A673 (cell line): ENCODE measurements around the gene SPECC1L. TPM values are rescaled to one million over a fixed set of nuclear protein-coding genes. Genes with fewer than 3 reads are reported as not detected.
A peak's percentile ranks its signal among the peaks of the same experiment; 100 is the strongest.

Source experiments
- BruUV-seq: library from RNA; stranded (reverse); fragments of 400-500 nt; replicated peaks from 2 replicates; lab custom pipeline; 2021; lab: Mats Ljungman, UMichigan
- CTCF ChIA-PET: fragments of 300-600 bp; sonication (Branson Sonifier 250); formaldehyde crosslinking; loops from one replicate; lab custom pipeline; 2022; ENCODE audit warnings: antibody characterized with exemption; lab: Charles Lee
- POLR2A ChIA-PET: fragments of 300-600 bp; sonication (Branson Sonifier 250); formaldehyde crosslinking; loops from one replicate; lab custom pipeline; 2022; ENCODE audit warnings: antibody characterized with exemption; ENCODE audit not compliant: low non-redundant PET; lab: Charles Lee
- DNase-seq: peaks from one replicate; pipeline ENCODE4 v3.0.0-alpha.2; 2015; ENCODE audit warnings: low spot score
- H3K27ac ChIP-seq: fragments of 200-600 bp; sonication (generic); 2 replicates; pipeline ENCODE4 v1.5.1; 2016; ENCODE audit warnings: mixed run types, low read depth, mild to moderate bottlenecking, mixed read lengths, antibody characterized with exemption, low read length; ENCODE audit not compliant: poor library complexity, severe bottlenecking
- H3K27me3 ChIP-seq: fragments of 200-600 bp; sonication (generic); replicated peaks from 2 replicates; pipeline ENCODE4 v1.6.1; 2017; ENCODE audit warnings: mixed run types, low read depth, mild to moderate bottlenecking, mixed read lengths, antibody characterized with exemption, low read length; ENCODE audit not compliant: insufficient read depth, poor library complexity
- H3K36me3 ChIP-seq: fragments of 200-600 bp; sonication (generic); 2 replicates; pipeline ENCODE4 v1.6.1; 2016; ENCODE audit warnings: mixed run types, mild to moderate bottlenecking, mixed read lengths, antibody characterized with exemption, low read length; ENCODE audit not compliant: insufficient read depth, poor library complexity, severe bottlenecking
- H3K4me1 ChIP-seq: fragments of 200-600 bp; sonication (generic); 2 replicates; pipeline ENCODE4 v1.6.1; 2017; ENCODE audit warnings: mixed run types, mild to moderate bottlenecking, mixed read lengths, antibody characterized with exemption, low read length; ENCODE audit not compliant: insufficient read depth, poor library complexity, severe bottlenecking
- H3K4me3 ChIP-seq: fragments of 200-600 bp; sonication (generic); 2 replicates; pipeline ENCODE4 v1.5.1; 2016; ENCODE audit warnings: low read depth, mixed run types, mild to moderate bottlenecking, mixed read lengths, low read length; ENCODE audit not compliant: poor library complexity, severe bottlenecking
- H3K9me3 ChIP-seq: fragments of 200-600 bp; sonication (generic); 2 replicates; pipeline ENCODE4 v1.6.1; 2016; ENCODE audit warnings: mixed run types, low read depth, mild to moderate bottlenecking, mixed read lengths, antibody characterized with exemption, low read length; ENCODE audit not compliant: poor library complexity, severe bottlenecking
- CTCF ChIP-seq: fragments of 300-800, 200-600 bp; sonication (generic); conservative IDR thresholded peaks from 2 replicates; pipeline ENCODE4 v1.5.1; 2017; ENCODE audit warnings: low read depth, mild to moderate bottlenecking, antibody characterized with exemption, low read length, moderate library complexity, mixed read lengths
- EZH2 ChIP-seq: fragments of 200-600 bp; sonication (generic); IDR thresholded peaks from 2 replicates; pipeline ENCODE4 v1.6.1; 2017; ENCODE audit warnings: borderline replicate concordance, low read depth, mild to moderate bottlenecking, mixed read lengths, antibody characterized with exemption, low read length; ENCODE audit not compliant: poor library complexity, severe bottlenecking
- intact Hi-C: fragments of 100-400 bp; cut with micrococcal nuclease; formaldehyde crosslinking; loops from one replicate; pipeline ENCODE4 v1.10.0; 2022; ENCODE audit not compliant: unreplicated experiment
- total RNA-seq: library from RNA; stranded (reverse); gene quantifications from 2 replicates; pipeline ENCODE4 v1.2.3, GENCODE V29; 2021

SPECC1L gene
- total RNA-seq, 1 experiment from 2014 or later: 56.7 TPM

GRCh38 chr22:24327832-24328231, 57.2 kb downstream of the SPECC1L start:
- TF ChIP-seq EZH2 (no peak), CTCF (no peak)
- no peak overlapping the region for H3K27ac ChIP-seq
- no peak overlapping the region for H3K4me3 ChIP-seq
- ChIA-PET CTCF (no interaction called here), POLR2A (no interaction called here)
- peaks cover 55% of the 10 kb centered on the region for H3K36me3 ChIP-seq
- H3K27me3 ChIP-seq: no peaks in the 10 kb centered on the region
- H3K9me3 ChIP-seq: no peaks in the 10 kb centered on the region
- BruUV-seq: no TSS peak
- no peaks in the 10 kb centered on the region for H3K4me1 ChIP-seq
- peak; percentile 7 for DNase-seq
- intact Hi-C loops: no loop called here

GRCh38 chr22:24329453-24329852, 58.8 kb downstream of the SPECC1L start:
- intact Hi-C loops: no loop called here
- peaks cover 49% of the 10 kb centered on the region for H3K36me3 ChIP-seq
- H3K4me3 ChIP-seq: no peak overlapping the region
- H3K27me3 ChIP-seq: no peaks in the 10 kb centered on the region
- H3K9me3 ChIP-seq: no peaks in the 10 kb centered on the region
- no peak overlapping the region for H3K27ac ChIP-seq
- TF ChIP-seq CTCF: no peak
- no peak for TF ChIP-seq EZH2
- no peak for DNase-seq
- no peaks in the 10 kb centered on the region for H3K4me1 ChIP-seq
- POLR2A ChIA-PET: no interaction called here
- BruUV-seq: no TSS peak
- CTCF ChIA-PET: no interaction called here

GRCh38 chr22:24330636-24331035, 60.0 kb downstream of the SPECC1L start:
- Histone ChIP-seq H3K27me3 (no peaks in the 10 kb centered on the region), H3K4me3 (no peak overlapping the region), H3K9me3 (no peaks in the 10 kb centered on the region), H3K4me1 (no peaks in the 10 kb centered on the region), H3K27ac (no peak overlapping the region), H3K36me3 (peaks cover 57% of the 10 kb centered on the region)
- intact Hi-C loops: no loop called here
- ChIA-PET POLR2A (no interaction called here), CTCF (no interaction called here)
- DNase-seq: peak; percentile 12
- BruUV-seq: no TSS peak
- TF ChIP-seq CTCF (no peak), EZH2 (no peak)
